AG10803 (cell line): ENCODE results near the gene ARRDC2.

Experiments
- DNase-seq: peaks from one replicate; pipeline ENCODE4 v3.0.0; 2010; ENCODE audit warnings: low read depth
- H3K4me3 ChIP-seq: 2 replicates; pipeline ENCODE4 v1.5.1; 2011; ENCODE audit warnings: mild to moderate bottlenecking, low read length, control low read depth
- TF ChIP-seq, protein P1 (sequence below): conservative IDR thresholded peaks from 2 replicates; pipeline ENCODE4 v1.5.1; 2011; ENCODE audit warnings: mild to moderate bottlenecking, low read length, control low read depth, inconsistent platforms

Gene ARRDC2

DNA sequence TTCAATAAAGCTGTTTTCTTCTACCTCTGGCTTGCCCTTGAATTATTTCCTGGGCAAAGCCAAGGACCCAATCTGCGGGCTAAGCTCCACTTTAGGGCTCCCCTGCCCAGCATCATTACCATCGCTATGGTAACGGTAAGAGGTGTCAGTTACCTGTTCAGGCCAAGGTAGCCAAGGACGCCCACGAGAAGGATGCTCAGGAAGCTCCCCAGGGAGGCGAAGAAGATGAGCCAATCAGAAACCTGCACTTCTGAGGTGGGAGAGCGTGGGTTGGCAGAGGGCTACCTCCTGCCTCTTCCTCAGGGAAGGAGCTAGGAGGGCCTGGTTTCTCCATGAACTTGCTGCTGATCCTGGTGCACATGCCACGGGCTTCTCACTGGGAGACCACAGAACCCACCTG lies 54.1 kb downstream of the ARRDC2 start:
- no peak overlapping the region for H3K4me3 ChIP-seq
- TF ChIP-seq, protein P1, sequence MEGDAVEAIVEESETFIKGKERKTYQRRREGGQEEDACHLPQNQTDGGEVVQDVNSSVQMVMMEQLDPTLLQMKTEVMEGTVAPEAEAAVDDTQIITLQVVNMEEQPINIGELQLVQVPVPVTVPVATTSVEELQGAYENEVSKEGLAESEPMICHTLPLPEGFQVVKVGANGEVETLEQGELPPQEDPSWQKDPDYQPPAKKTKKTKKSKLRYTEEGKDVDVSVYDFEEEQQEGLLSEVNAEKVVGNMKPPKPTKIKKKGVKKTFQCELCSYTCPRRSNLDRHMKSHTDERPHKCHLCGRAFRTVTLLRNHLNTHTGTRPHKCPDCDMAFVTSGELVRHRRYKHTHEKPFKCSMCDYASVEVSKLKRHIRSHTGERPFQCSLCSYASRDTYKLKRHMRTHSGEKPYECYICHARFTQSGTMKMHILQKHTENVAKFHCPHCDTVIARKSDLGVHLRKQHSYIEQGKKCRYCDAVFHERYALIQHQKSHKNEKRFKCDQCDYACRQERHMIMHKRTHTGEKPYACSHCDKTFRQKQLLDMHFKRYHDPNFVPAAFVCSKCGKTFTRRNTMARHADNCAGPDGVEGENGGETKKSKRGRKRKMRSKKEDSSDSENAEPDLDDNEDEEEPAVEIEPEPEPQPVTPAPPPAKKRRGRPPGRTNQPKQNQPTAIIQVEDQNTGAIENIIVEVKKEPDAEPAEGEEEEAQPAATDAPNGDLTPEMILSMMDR: no peak
- DNase-seq: no peak

DNA sequence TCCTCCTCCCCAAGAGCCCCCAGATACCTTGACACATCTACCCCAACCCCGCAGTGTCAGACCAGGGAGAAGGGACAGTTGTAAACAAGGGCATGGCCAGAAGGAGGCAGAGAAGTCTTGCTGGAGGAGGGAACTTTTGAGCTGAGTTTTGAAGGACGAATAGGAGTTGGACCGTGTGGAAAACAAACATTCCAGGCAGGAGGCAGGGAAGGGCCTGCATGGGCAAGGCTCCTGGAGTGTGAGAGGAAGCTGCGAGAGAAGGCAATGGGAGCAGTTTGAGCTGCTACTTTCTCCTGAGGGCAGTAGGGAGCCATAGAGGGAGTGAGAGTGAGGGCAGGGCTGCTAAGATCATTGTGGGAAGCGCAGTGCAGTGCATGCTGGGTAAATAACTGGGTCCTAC lies 55.5 kb downstream of the ARRDC2 start:
- no peak overlapping the region for H3K4me3 ChIP-seq
- no peak for DNase-seq
- TF ChIP-seq, protein P1: 0 out of 2 replicates have a peak, but pooled peaks have one; percentile 12
